BJ (cell line): Measurements from ENCODE around the gene ELANE. TPM values are rescaled to one million over a fixed set of nuclear protein-coding genes. Genes with fewer than 3 reads are reported as not detected.
"Not testable (repeated sequence)": the region's sequence is repeated elsewhere in the genome, so short reads cannot be mapped to it uniquely, and the experiment has no call there.

ENCODE experiments used
- CTCF ChIA-PET: fragments of 350-600 bp; formaldehyde crosslinking; extraction: SDS; loops from one replicate; lab custom pipeline; 2021; ENCODE audit warnings: antibody characterized with exemption, inconsistent platforms; lab: Yijun Ruan, JAX
- POLR2A ChIA-PET: fragments of 300-600 bp; sonication (Branson Sonifier 250); formaldehyde crosslinking; extraction: SDS; loops from one replicate; lab custom pipeline; 2021; ENCODE audit warnings: antibody characterized with exemption; lab: Charles Lee
- DNase-seq: peaks from one replicate; pipeline ENCODE4 v3.0.0-alpha.2; 2011; ENCODE audit warnings: low read depth
- H3K27me3 ChIP-seq: 2 replicates; pipeline ENCODE4 v1.6.0; 2011; ENCODE audit warnings: low read length; ENCODE audit not compliant: control insufficient read depth, insufficient read depth
- H3K36me3 ChIP-seq: 2 replicates; pipeline ENCODE4 v1.5.1; 2011; ENCODE audit warnings: low read length; ENCODE audit not compliant: control insufficient read depth, insufficient read depth
- H3K4me3 ChIP-seq: 2 replicates; pipeline ENCODE4 v1.5.1; 2011; ENCODE audit warnings: low read depth, mild to moderate bottlenecking, control low read depth, low read length
- CTCF ChIP-seq: IDR thresholded peaks from 2 replicates; pipeline ENCODE4 v1.5.1; 2011; ENCODE audit warnings: low read depth, mild to moderate bottlenecking, control low read depth, inconsistent platforms, low read length, moderate library complexity; ENCODE audit not compliant: insufficient read depth
- polyA plus RNA-seq: library from polyadenylated mRNA; depleted of rRNA; stranded (reverse); fragments of >200 nt; gene quantifications from 2 replicates; pipeline ENCODE4 v1.2.3, GENCODE V29; 2011

The ELANE gene
- polyA plus RNA-seq, 1 experiment, result 0.12 TPM

- no peak for TF ChIP-seq CTCF
- H3K36me3 ChIP-seq, result peaks cover 30% of the 10 kb centered on the region
- DNase-seq, result no peak
- ChIA-PET POLR2A (no interaction called here), CTCF (no interaction called here)
- no peak overlapping the region for H3K4me3 ChIP-seq
- no peaks in the 10 kb centered on the region for H3K27me3 ChIP-seq
Observed at GRCh38 chr19:889662-890295, 37.7 kb downstream of the ELANE start.

GRCh38 chr19:890831-891230 lies 38.7 kb downstream of the ELANE start:
- ChIA-PET POLR2A (no interaction called here), CTCF (no interaction called here)
- no peak overlapping the region for H3K4me3 ChIP-seq
- no peak for DNase-seq
- no peaks in the 10 kb centered on the region for H3K27me3 ChIP-seq
- no peak for TF ChIP-seq CTCF
- H3K36me3 ChIP-seq, result peaks cover 23% of the 10 kb centered on the region

GRCh38 chr19:891421-892200 lies 39.5 kb downstream of the ELANE start:
- CTCF ChIA-PET, result interaction anchor here (1.2 kb wide), 1 partner anchor 35 kb away, joined by 4 read pairs; no protein-coding TSS in a partner anchor
- peaks cover 19% of the 10 kb centered on the region for H3K36me3 ChIP-seq
- DNase-seq, POLR2A ChIA-PET, H3K27me3 ChIP-seq: not testable (repeated sequence)
- peak overlapping the region; percentile 85 for H3K4me3 ChIP-seq

DNA sequence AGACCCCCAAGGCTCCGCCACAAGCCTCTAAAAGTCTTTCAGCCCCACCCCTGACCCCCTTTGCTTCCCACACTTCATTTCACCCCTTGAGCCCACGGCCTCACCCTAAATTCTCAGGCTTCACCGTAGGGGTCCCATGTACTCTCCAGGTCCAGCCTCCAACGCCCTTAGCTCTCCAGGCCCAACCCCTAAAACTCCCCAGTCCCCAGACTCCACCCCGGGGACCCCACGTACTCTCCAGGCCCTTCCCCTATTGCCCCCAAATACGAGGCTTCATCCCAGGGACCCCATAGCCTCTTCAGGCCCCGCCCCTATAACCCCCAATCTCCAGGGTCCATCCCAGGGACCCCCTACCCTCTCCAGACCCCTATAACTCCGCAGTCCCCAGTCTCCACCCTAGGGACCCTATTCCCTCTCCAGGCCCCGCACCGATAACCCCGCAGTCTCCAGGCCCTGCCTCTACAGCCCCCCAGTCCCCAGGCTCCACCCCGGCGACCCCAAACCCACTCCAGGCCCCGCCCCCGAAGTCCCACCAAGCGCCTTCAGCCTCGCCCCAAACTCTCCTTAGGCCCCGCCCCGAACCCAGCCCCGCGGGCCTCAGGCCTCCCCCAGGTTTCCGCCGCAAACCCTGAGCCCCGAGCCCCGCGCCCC lies 40.3 kb downstream of the ELANE start:
- CTCF ChIA-PET, result interaction anchor here (0.6 to 1.2 kb wide), 3 partner anchors 27 to 101 kb away, joined by 3 to 4 read pairs (median 3); no protein-coding TSS in a partner anchor

More for the DNA sequence above, 40.3 kb downstream of the ELANE start:
- Histone ChIP-seq H3K27me3 (no peaks in the 10 kb centered on the region), H3K4me3 (peak overlapping the region; percentile 85), H3K36me3 (peaks cover 22% of the 10 kb centered on the region)
- no peak for DNase-seq
- no peak for TF ChIP-seq CTCF
- POLR2A ChIA-PET, result no interaction called here
